Stomach (tissue), 9 donors: Measurements from ENCODE around the gene VOPP1. TPM values are rescaled to one million over a fixed set of nuclear protein-coding genes. Genes with fewer than 3 reads are reported as not detected.
"Not testable (repeated sequence)": the region's sequence is repeated elsewhere in the genome, so short reads cannot be mapped to it uniquely, and the experiment has no call there.

Source experiments
- DNase-seq, 2 donors: peaks; one replicate each; pipeline versions ENCODE4 v3.0.0 to v3.0.0-alpha.2; 2013 to 2019
- H3K27ac ChIP-seq, 5 donors: fragments of 200-600 bp in 4 of 5; sonication (generic) in 4 of 5; one replicate each; pipeline ENCODE4 v1.5.1; 2013 to 2019; ENCODE audit warnings: mild to moderate bottlenecking in 1 of 5, moderate library complexity in 1 of 5
- H3K27me3 ChIP-seq, 3 donors: fragments of 200-600 bp; sonication (generic); one replicate each; pipeline ENCODE4 v1.5.1; 2017 to 2019; ENCODE audit warnings: mixed run types in 1 of 3
- H3K36me3 ChIP-seq, 4 donors: fragments of 200-600 bp; sonication (generic); 1 replicate in 3 of 4; 2 replicates in 1 of 4; pipeline ENCODE4 v1.5.1; 2016 to 2019
- H3K4me1 ChIP-seq, 4 donors: fragments of 200-600 bp; sonication (generic); one replicate each; pipeline ENCODE4 v1.5.1; 2016 to 2019
- H3K4me3 ChIP-seq, 4 donors: fragments of 200-600 bp; sonication (generic) in 3 of 4; one replicate each; pipeline ENCODE4 v1.5.1; 2016 to 2019; ENCODE audit warnings: mild to moderate bottlenecking in 1 of 4
- H3K9me3 ChIP-seq, 4 donors: fragments of 200-600 bp; sonication (generic); one replicate each; pipeline ENCODE4 v1.5.1; 2016 to 2019
- EP300 ChIP-seq: sonication (generic); formaldehyde crosslinking; IDR thresholded peaks from one replicate; pipeline ENCODE4 v1.6.1; 2017; ENCODE audit warnings: antibody characterized with exemption
- POLR2A ChIP-seq, 4 donors: fragments of 450-650 bp; IDR thresholded peaks; one replicate each; pipeline ENCODE4 v1.6.1; 2016; ENCODE audit warnings: antibody characterized with exemption in 4 of 4, control low read depth in 2 of 4, mild to moderate bottlenecking in 1 of 4, moderate library complexity in 1 of 4
- POLR2AphosphoS5 ChIP-seq, 3 donors: sonication (generic); formaldehyde crosslinking; IDR thresholded peaks; one replicate each; pipeline ENCODE4 v1.6.1; 2016; ENCODE audit warnings: antibody characterized with exemption in 3 of 3
- WGBS, 5 donors: extraction: QIAGEN DNeasy Blood & Tissue Kit in 3 of 5; methylation state at CpG; one replicate each; pipeline versions ENCODE4 v1.1.5 to v1.1.7; 2013 to 2018; 5-methylcytosine and 5-hydroxymethylcytosine counted together
- intact Hi-C: fragments of 100-400 bp; cut with DNase I; formaldehyde crosslinking; loops from one replicate; pipeline ENCODE4 v1.15.1; 2023; ENCODE audit warnings: low total_unique reads
- polyA plus RNA-seq, 3 donors: library from polyadenylated mRNA; stranded (reverse); fragments of 200-250 nt; gene quantifications; one replicate each; pipeline ENCODE4 v1.2.3, GENCODE V29; 2013
- total RNA-seq, 5 donors: library from RNA; depleted of rRNA; stranded (reverse); fragments of >200 nt; gene quantifications; one replicate each; pipeline versions ENCODE4 v1.1.0 to v1.2.3, GENCODE V29; 2014 to 2016
- TF ChIP-seq, protein P1 (sequence below), 7 experiments: fragments of 450-650 bp in 4 of 7; fragments of 200-600 bp in 3 of 7; sonication (generic) in 3 of 7; IDR thresholded peaks; one replicate each; pipeline ENCODE4 v1.5.1; 2016 to 2019; ENCODE audit warnings: antibody characterized with exemption in 7 of 7, control low read depth in 2 of 7, mild to moderate bottlenecking in 1 of 7
- donor health status: healthy with polysubstance abuse.
- donor health status: Bipolar disorder and iron deficiency.
- donor health status: healthy.

The VOPP1 gene
- total and polyA plus RNA-seq, 8 donors = 14.0 to 117 (median 37.0) TPM

DNA sequence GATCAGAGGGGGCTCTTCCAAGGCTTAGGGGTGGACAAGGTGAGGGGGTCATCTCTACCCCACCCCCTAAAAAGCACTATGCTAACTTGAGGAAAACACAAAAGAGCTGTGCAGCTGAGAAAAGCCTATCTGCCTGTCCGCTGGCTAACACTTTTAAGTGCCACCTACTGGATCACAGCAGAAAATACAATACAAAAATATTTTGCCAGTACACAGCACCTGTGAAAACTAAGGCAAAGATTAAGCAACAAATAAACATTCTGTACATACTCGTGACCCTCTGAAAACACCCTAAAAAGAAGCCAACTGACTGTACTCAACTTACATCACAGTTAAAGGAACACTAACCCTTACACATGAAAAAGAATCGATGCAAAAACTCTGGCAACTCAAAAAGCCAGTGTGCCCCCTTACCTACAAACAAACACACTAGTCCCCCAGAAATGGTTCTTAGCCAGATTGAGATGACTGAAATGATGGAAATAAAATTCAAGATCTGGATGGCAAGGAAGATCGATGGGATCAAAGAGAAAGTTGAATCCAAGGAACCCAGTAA lies 25.7 kb upstream of the VOPP1 start:
- H3K4me1 ChIP-seq, intact Hi-C loops, H3K27me3 ChIP-seq, H3K9me3 ChIP-seq, H3K36me3 ChIP-seq, H3K4me3 ChIP-seq, H3K27ac ChIP-seq, DNase-seq: not testable (repeated sequence)
- TF ChIP-seq, protein P1, sequence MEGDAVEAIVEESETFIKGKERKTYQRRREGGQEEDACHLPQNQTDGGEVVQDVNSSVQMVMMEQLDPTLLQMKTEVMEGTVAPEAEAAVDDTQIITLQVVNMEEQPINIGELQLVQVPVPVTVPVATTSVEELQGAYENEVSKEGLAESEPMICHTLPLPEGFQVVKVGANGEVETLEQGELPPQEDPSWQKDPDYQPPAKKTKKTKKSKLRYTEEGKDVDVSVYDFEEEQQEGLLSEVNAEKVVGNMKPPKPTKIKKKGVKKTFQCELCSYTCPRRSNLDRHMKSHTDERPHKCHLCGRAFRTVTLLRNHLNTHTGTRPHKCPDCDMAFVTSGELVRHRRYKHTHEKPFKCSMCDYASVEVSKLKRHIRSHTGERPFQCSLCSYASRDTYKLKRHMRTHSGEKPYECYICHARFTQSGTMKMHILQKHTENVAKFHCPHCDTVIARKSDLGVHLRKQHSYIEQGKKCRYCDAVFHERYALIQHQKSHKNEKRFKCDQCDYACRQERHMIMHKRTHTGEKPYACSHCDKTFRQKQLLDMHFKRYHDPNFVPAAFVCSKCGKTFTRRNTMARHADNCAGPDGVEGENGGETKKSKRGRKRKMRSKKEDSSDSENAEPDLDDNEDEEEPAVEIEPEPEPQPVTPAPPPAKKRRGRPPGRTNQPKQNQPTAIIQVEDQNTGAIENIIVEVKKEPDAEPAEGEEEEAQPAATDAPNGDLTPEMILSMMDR (IDR thresholded peaks at IDR 0.05) = peak in 2 of 7 experiments; percentile 15 to 43
- WGBS, 5 donors = 40 to 49% (median 43%) methylated on average over 4 of the region's 4 CpGs

DNA sequence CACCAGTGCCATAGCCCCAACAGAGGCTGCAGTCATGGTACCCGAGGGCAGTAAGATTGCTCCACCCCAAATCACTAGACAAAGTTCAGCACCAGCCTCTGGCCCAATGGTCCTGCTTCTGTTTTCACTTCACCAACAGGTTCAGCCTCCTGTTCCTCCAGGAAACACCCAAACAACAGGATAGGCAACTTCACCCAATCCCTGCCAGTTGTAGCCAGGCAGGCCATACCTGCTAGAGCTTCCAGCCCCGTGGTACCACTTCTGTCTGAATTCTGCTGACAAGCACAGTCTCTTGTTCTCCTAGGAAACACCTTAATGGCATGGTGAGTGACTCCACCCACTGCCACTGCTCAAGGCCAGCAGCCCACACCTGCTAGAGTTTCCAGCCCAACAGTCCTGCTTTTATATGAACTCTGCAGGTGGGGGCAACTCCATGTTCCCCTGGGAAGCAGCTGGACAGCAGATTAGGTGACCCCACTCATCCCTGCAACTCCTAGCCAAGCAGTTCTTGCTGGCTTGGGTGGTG lies 25.0 kb upstream of the VOPP1 start:
- 23 to 46% (median 33%) methylated on average over 2 of the region's 2 CpGs for WGBS, 5 donors
- intact Hi-C loops, H3K27ac ChIP-seq: not testable (repeated sequence)

DNA sequence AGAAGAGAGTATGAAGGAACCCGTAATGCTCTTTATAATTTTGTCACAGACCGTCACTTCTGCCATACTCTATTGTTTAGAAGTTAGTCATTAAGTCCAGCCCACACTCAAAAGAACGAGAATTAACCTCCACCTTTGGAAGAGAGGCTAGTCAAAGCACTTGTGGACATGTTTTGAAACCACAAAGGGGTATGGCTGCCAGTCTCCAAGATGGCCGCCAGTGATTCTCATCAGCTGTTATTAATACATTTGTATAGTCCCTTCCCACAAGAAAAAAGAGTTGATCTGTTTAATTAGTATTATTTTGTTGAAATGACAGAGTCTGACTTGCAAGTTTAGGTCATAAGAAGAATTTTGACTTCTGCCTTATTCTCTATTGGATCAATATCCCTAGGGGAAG lies 23.2 kb upstream of the VOPP1 start:
- Histone ChIP-seq H3K27ac (no peak overlapping the region), H3K4me1 (peaks cover 0 to 6% (median 0%) of the 10 kb centered on the region in 4 donors), H3K36me3 (no peaks in the 10 kb centered on the region), H3K4me3 (no peak overlapping the region), H3K27me3 (peaks cover 0 to 7% (median 0%) of the 10 kb centered on the region in 3 donors), H3K9me3 (no peaks in the 10 kb centered on the region)
- no peak for DNase-seq
- WGBS, 5 donors = 76 to 89% (median 85%) methylated on average over 4 of the region's 4 CpGs
- intact Hi-C loops = no loop called here
- no peak for TF ChIP-seq EP300
- TF ChIP-seq, protein P1 (IDR thresholded peaks at IDR 0.05) = no peak
- no peak for TF ChIP-seq POLR2AphosphoS5 (IDR thresholded peaks at IDR 0.05)
- no peak for TF ChIP-seq POLR2A (IDR thresholded peaks at IDR 0.05)

More for the DNA sequence above, 25.0 kb upstream of the VOPP1 start:
- not testable (repeated sequence) for H3K27me3 ChIP-seq, H3K4me1 ChIP-seq, H3K9me3 ChIP-seq, H3K36me3 ChIP-seq, DNase-seq, H3K4me3 ChIP-seq

DNA sequence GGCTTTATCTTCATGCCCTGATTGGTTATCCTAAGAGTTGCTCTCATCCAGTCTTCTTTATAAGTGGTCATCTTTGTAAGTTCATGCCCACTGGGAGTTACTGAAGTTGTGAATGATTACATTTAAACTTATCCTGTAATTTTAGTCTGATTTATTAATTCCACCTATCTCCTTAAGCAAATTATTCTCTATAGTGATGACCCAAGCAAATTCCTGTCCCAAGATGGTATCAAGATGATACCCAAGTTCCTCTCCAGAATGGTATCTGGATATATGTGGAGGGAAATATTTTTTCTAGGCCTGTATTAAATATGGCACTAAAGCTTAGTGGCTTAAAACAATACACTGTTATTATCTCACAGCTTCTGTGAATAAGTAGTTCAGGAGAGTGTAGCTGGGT lies 22.6 kb upstream of the VOPP1 start:
- intact Hi-C loops = no loop called here
- no peaks in the 10 kb centered on the region for H3K36me3 ChIP-seq
- peaks cover 0 to 7% (median 0%) of the 10 kb centered on the region in 3 donors for H3K27me3 ChIP-seq
- no peak overlapping the region for H3K4me3 ChIP-seq
- H3K9me3 ChIP-seq = no peaks in the 10 kb centered on the region
- H3K4me1 ChIP-seq = peaks cover 0 to 6% (median 0%) of the 10 kb centered on the region in 4 donors
- no peak overlapping the region for H3K27ac ChIP-seq
- DNase-seq = no peak
- TF ChIP-seq EP300 (no peak), POLR2A (IDR thresholded peaks at IDR 0.05) (no peak), POLR2AphosphoS5 (IDR thresholded peaks at IDR 0.05) (no peak)
- TF ChIP-seq, protein P1 (IDR thresholded peaks at IDR 0.05) = no peak

DNA sequence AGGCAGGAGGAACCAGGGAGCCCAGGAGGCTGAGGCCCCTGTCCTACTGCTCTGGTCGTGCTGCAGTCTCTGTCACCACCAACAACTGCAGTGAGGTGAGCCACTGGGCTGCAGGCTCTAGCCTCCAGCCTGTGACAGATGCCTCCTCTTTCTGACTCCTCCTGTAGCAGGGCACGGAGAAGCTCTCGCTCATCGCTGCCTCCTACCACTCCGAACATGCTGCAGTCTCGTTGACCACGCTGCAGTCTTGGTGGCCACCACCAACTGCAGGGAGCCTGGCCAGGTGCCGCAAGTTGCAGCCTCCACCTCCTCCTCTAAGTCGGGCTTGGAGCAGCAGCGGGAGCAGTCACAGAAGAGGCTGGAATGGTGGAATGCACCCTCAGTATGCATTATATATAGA lies 22.1 kb upstream of the VOPP1 start:
- Histone ChIP-seq H3K9me3 (no peaks in the 10 kb centered on the region), H3K36me3 (no peaks in the 10 kb centered on the region), H3K4me1 (peaks cover 0 to 6% (median 0%) of the 10 kb centered on the region in 4 donors), H3K27ac (no peak overlapping the region), H3K27me3 (peaks cover 0 to 7% (median 0%) of the 10 kb centered on the region in 3 donors), H3K4me3 (no peak overlapping the region)
- 85 to 96% (median 92%) methylated on average over 9 to 10 of the region's 10 CpGs for WGBS, 5 donors
- intact Hi-C loops = no loop called here
- TF ChIP-seq POLR2A (IDR thresholded peaks at IDR 0.05) (no peak), EP300 (no peak), POLR2AphosphoS5 (IDR thresholded peaks at IDR 0.05) (no peak)
- no peak for DNase-seq
